Natural killer cell treated with Interleukin-12 subunit alpha and Interleukin-12 subunit beta and Interleukin-15 and Interleukin-18, amount 100 ng/mL, for 72 hours (primary cell): ENCODE results near the gene NOP16. TPM values are rescaled to one million over a fixed set of nuclear protein-coding genes. Genes with fewer than 3 reads are reported as not detected.
A peak's percentile ranks its signal among the peaks of the same experiment; 100 is the strongest.

Source experiments
- ATAC-seq, 2 donors: fragments of 150-1000 bp; cut with Tn5 transposase in 1 of 2; sonication (Bioruptor Pico), chemical (Tn5 transposase) in 1 of 2; 2 replicates each; pipeline ENCODE4 v1.10.0; 2021
- DNase-seq: peaks from one replicate; pipeline ENCODE4 v3.0.0; 2022; ENCODE audit warnings: low spot score
- H3K27ac Mint-ChIP-seq, 2 donors: 1 replicate in 1 of 2; 2 replicates in 1 of 2; pipeline ENCODE4 v1.8.0; 2022; ENCODE audit warnings: mixed read lengths in 2 of 2, mild to moderate bottlenecking in 1 of 2, moderate library complexity in 1 of 2
- H3K27me3 Mint-ChIP-seq, 2 donors: 1 replicate in 1 of 2; 2 replicates in 1 of 2; pipeline ENCODE4 v1.8.0; 2022; ENCODE audit warnings: mixed read lengths in 2 of 2
- H3K36me3 Mint-ChIP-seq: one replicate; pipeline ENCODE4 v1.8.0; 2022; ENCODE audit warnings: mixed read lengths
- H3K4me1 Mint-ChIP-seq, 2 donors: 1 replicate in 1 of 2; 2 replicates in 1 of 2; pipeline ENCODE4 v1.8.0; 2022; ENCODE audit warnings: low read depth in 2 of 2, mixed read lengths in 2 of 2, mild to moderate bottlenecking in 1 of 2
- H3K4me3 Mint-ChIP-seq: one replicate; pipeline ENCODE4 v1.8.0; 2022; ENCODE audit warnings: mixed read lengths
- H3K9me3 Mint-ChIP-seq: 2 replicates; pipeline ENCODE4 v1.8.0; 2022; ENCODE audit warnings: mixed read lengths
- total RNA-seq, 2 donors: library from RNA; stranded (reverse); gene quantifications; one replicate each; pipeline ENCODE4 v1.2.3, GENCODE V29; 2022

The NOP16 gene
- total RNA-seq, 2 donors from 2014 or later = 62.0 to 155 TPM

DNA sequence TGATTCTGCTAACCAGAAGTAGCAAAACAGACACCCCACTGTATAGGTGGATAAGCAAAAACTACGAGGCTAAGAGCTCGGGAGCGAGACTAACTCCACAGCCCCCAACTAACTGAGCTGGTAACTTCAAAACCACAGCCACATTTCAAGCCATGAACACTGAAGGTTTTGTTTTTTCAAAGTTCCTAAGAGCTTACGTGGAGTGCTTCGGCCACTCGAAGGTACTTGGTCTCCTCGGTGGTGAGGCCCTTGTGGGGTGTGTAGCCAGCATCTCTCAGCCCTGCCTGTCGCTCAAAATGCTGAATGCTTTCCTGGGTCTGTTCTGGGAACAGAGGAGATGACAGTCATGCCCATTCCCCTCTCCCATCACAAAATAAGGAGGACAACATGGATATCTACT is 38.0 kb downstream of the NOP16 start:
- Mint-ChIP-seq H3K4me3 (no peak overlapping the region), H3K4me1 (peaks cover 22 to 33% of the 10 kb centered on the region in 2 donors), H3K27me3 (no peaks in the 10 kb centered on the region), H3K9me3 (no peaks in the 10 kb centered on the region), H3K27ac (no peak overlapping the region), H3K36me3 (peaks cover 34% of the 10 kb centered on the region)
- no peak for ATAC-seq
- no peak for DNase-seq

DNA sequence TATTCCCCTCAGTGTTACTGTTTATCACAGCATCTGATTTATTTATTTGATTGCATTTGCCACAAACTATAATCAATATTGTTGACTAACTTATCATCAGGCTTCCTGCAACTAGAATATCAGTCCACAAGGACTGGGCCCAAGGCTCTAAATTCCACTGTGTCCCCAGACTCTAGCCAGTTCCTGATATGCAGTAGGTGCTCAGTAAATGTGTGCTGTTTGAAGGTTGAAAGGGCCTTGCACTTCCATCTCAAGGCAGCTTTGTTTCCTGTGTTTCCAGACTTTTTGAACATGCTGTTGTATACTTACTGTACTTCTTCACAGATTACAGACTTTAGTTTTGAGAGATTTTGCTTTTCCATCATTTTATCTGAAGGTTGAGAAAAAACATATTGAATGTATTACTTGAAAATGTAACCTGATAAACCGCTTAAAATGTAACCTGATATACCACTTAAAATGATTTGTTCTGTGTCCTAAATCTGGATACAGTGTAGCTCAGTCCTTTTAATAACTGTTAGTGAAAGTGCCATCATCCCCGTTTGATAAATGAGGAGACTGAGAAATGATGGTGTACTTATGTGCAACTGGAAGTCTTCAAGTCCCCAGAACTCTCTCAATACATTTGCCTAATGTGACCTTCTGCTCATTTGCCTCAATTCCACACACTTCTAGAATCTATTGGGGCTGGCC is 45.5 kb downstream of the NOP16 start:
- no peak for ATAC-seq
- Mint-ChIP-seq H3K4me3 (no peak overlapping the region), H3K27me3 (no peaks in the 10 kb centered on the region), H3K4me1 (no peaks in the 10 kb centered on the region), H3K9me3 (no peaks in the 10 kb centered on the region), H3K36me3 (peaks cover 6% of the 10 kb centered on the region), H3K27ac (no peak overlapping the region)
- DNase-seq = no peak

DNA sequence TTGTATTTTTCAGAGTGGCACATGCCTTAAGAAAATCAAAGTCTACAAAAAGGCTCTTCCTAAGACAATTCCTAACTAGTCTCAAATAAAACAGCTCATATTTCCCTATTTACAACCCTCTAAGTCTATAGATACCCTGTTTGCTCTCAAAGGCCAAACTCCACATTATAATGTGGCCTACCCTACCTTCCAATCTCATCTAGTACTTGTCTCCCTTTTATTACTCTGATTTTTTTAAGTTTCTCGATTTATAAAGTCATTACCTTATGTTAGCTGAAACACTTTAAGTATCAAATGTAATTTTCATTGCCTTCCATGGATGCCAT is 46.3 kb downstream of the NOP16 start:
- Mint-ChIP-seq H3K27ac (no peak overlapping the region), H3K27me3 (no peaks in the 10 kb centered on the region), H3K4me1 (no peaks in the 10 kb centered on the region), H3K36me3 (peaks cover 5% of the 10 kb centered on the region), H3K4me3 (no peak overlapping the region), H3K9me3 (no peaks in the 10 kb centered on the region)
- DNase-seq (no peak), ATAC-seq (no peak)

DNA sequence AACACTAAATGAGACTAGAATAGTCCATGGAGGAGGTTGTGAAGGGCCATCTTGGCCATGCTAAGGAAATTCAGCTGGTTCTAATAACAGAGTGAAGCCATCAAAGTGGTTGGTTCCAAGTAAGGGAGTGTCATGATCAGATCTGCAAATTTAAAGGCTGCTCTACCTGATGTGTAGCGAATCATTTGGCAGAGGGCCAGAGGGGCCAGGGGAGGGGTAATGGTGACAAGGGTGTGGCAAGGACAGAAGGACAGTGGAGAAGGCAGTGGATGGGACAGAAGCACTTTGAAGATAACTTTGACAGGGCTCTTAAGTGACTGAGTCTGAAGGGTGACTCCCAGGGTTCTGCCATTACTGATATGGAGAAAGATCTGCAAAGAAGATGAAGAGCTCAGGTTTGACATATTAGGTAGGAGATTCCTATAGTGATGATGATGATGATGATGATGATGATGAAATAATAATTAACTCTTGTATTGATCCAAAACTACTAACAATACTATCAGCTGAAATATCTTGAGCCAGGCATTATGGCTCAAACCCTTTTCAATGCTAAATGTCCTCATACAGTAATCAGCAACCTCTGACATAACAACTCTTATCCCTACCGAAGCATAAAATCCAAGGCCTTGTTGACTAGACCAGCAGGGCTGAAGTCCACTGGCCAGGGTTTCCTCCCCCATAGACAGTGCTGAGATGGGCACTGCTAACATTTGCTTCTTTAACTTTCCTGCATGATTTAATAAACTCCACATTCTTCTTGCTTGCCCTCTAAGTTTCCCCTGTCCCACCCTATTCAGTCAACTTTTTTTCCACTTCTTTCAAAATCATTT is 46.9 kb downstream of the NOP16 start:
- H3K36me3 Mint-ChIP-seq = peaks cover 5% of the 10 kb centered on the region
- H3K27me3 Mint-ChIP-seq = no peaks in the 10 kb centered on the region
- no peak for ATAC-seq
- DNase-seq = no peak
- no peak overlapping the region for H3K4me3 Mint-ChIP-seq
- no peaks in the 10 kb centered on the region for H3K4me1 Mint-ChIP-seq
- no peaks in the 10 kb centered on the region for H3K9me3 Mint-ChIP-seq
- H3K27ac Mint-ChIP-seq = peak overlapping the region in 1 of 2 donors; percentile 0

DNA sequence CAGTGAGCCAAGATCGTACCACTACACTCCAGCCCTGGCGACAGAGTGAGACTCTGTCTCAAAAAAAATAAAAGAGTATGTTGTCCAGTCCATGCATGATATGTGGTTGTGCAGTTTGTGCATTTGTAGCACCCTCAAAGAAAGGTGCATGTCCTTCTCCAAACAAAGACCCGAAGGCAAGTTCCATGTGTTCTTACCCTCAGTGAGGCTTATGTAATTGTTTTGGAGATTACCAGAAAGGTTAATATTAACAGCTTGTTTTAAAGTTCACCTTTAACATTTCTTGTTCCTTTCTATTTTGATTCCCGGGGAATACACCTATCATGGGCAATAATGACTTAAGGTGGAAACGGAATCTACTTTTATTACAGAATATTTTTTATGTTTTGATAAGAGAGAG is 49.1 kb downstream of the NOP16 start:
- Mint-ChIP-seq H3K4me1 (no peaks in the 10 kb centered on the region), H3K36me3 (peaks cover under 1% of the 10 kb centered on the region), H3K27ac (no peak overlapping the region), H3K4me3 (no peak overlapping the region), H3K9me3 (no peaks in the 10 kb centered on the region), H3K27me3 (no peaks in the 10 kb centered on the region)
- ATAC-seq = no peak
- no peak for DNase-seq

DNA sequence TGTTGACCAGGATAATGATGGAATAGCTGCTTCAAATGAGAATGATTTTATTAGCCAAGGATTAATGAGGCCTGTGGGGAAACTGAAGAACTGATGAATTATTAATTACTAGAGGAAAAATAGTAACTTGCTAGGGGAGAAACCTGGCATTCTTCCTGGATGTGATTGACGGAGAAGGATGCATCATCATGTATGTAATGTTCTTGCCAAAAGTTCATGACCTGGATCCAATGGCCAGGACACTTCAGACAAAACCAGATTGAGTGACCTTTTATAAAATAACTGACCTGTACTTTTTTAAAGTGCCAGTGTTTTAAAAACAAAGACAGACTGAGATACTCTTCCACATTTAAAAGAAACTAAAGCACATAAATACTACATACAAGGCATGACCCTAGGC is 50.5 kb downstream of the NOP16 start:
- Mint-ChIP-seq H3K4me3 (no peak overlapping the region), H3K4me1 (no peaks in the 10 kb centered on the region), H3K27me3 (no peaks in the 10 kb centered on the region), H3K27ac (no peak overlapping the region), H3K36me3 (peaks cover 9% of the 10 kb centered on the region), H3K9me3 (no peaks in the 10 kb centered on the region)
- no peak for ATAC-seq
- DNase-seq = no peak

DNA sequence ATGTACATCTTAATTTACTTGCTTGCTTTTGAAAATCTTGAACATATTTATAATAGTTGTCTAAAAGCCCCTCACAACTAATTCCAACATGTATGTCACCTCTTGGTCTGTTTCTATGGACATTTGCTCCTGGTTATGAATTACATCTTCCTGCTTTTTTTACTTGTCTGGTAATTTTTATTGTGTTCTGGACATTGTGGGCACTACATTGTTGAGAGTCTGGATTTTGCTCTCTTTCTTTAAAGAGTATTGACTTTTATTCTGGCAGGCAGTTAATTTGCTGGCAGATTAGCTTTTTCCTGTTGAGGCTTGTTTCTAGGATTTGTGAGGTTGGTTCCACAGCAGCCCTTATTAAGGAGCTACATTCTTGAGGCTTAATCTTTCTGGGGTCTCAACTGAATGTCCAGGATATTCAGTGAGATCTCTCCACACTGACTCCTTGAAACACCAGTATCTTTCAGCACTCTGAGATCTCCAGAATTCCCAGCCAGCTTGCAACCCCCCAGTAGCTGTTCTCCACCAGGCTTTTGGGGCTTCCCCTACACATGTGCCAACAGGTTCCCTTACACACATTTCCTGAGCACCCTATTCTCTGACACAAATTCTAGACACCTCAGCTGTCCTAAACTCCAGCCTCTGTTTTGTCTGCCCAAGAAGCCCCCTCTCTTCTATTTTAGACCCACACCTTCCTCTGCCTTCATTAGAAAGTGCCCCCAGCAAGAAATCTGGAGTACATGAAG is 54.2 kb downstream of the NOP16 start:
- no peak for DNase-seq
- no peak for ATAC-seq
- H3K36me3 Mint-ChIP-seq = peaks cover 9% of the 10 kb centered on the region
- H3K27me3 Mint-ChIP-seq = no peaks in the 10 kb centered on the region
- H3K4me1 Mint-ChIP-seq = no peaks in the 10 kb centered on the region
- no peaks in the 10 kb centered on the region for H3K9me3 Mint-ChIP-seq
- no peak overlapping the region for H3K27ac Mint-ChIP-seq
- no peak overlapping the region for H3K4me3 Mint-ChIP-seq

Other genes with a start within 250 kb of the NOP16 start
- 10 to 100 TPM; 16.5 to 39.6 TPM for gene SIMC1, start 150.2 kb downstream of the NOP16 start, total RNA-seq
- 10 to 100 TPM; 61.1 to 66.7 TPM for gene KIAA1191, start 26.8 kb downstream of the NOP16 start, total RNA-seq
- gene ARL10, start 23.1 kb downstream of the NOP16 start, total RNA-seq = 10 to 100 TPM in 1 of 2 donors, 1 to 10 TPM in 1; 8.1 to 12.9 TPM
- 100 to 1,000 TPM in 1 of 2 donors, 10 to 100 TPM in 1; 88.9 to 117 TPM for gene HIGD2A, start 153 bp upstream of the NOP16 start, total RNA-seq
- gene CLTB, start 27.9 kb upstream of the NOP16 start, total RNA-seq = 10 to 100 TPM; 64.0 to 80.5 TPM
- gene FAF2, start 59.8 kb upstream of the NOP16 start, total RNA-seq = 10 to 100 TPM; 47.3 to 50.5 TPM
- gene RNF44, start 148.8 kb upstream of the NOP16 start, total RNA-seq = 10 to 100 TPM; 58.1 to 76.3 TPM
- gene CDHR2, start 160.7 kb upstream of the NOP16 start, total RNA-seq = under 1 TPM; 0.33 to 0.40 TPM
- gene GPRIN1, start 221.6 kb upstream of the NOP16 start, total RNA-seq = 1 to 10 TPM; 2.7 to 5.9 TPM
- not detected for gene SNCB, start 241.9 kb upstream of the NOP16 start, total RNA-seq
- gene EIF4E1B, start 242.1 kb upstream of the NOP16 start, total RNA-seq = not detected